ENCODE results near the gene IMMP2L. TPM values are rescaled to one million over a fixed set of nuclear protein-coding genes. Genes with fewer than 3 reads are reported as not detected.
"Not testable (repeated sequence)": the region's sequence is repeated elsewhere in the genome, so short reads cannot be mapped to it uniquely, and the experiment has no call there.

Gene IMMP2L
- total RNA-seq, 1 experiment from 2014 or later = 12.8 TPM

- DNase-seq = no peak
- no peak overlapping the region for H3K27ac ChIP-seq
- H3K9me3 ChIP-seq (replicated peaks) = no peaks in the 10 kb centered on the region
- no peaks in the 10 kb centered on the region for H3K36me3 ChIP-seq
- no peak overlapping the region for H3K4me3 ChIP-seq
- H3K27me3 ChIP-seq = no peaks in the 10 kb centered on the region
- H3K4me1 ChIP-seq = no peaks in the 10 kb centered on the region
These were observed 618.5 kb downstream of the IMMP2L start for GRCh38 chr7:110943701-110944345.

GRCh38 chr7:110941385-110941784 lies 620.9 kb downstream of the IMMP2L start:
- no peaks in the 10 kb centered on the region for H3K4me1 ChIP-seq

GRCh38 chr7:110940756-110941155 lies 621.5 kb downstream of the IMMP2L start:
- Histone ChIP-seq H3K27ac (no peak overlapping the region), H3K4me1 (no peaks in the 10 kb centered on the region), H3K36me3 (no peaks in the 10 kb centered on the region), H3K9me3 (replicated peaks) (no peaks in the 10 kb centered on the region), H3K4me3 (no peak overlapping the region), H3K27me3 (no peaks in the 10 kb centered on the region)
- no peak for DNase-seq

More at GRCh38 chr7:110941385-110941784, 620.9 kb downstream of the IMMP2L start:
- Histone ChIP-seq H3K27ac (no peak overlapping the region), H3K9me3 (replicated peaks) (no peaks in the 10 kb centered on the region), H3K4me3 (no peak overlapping the region), H3K27me3 (no peaks in the 10 kb centered on the region), H3K36me3 (no peaks in the 10 kb centered on the region)
- no peak for DNase-seq

GRCh38 chr7:110938165-110938564 lies 624.1 kb downstream of the IMMP2L start:
- no peak overlapping the region for H3K4me3 ChIP-seq
- no peaks in the 10 kb centered on the region for H3K36me3 ChIP-seq
- 0 out of 2 replicates have a peak, but pooled peaks cover 5% of the 10 kb centered on the region for H3K9me3 ChIP-seq (replicated peaks)
- no peaks in the 10 kb centered on the region for H3K4me1 ChIP-seq
- no peaks in the 10 kb centered on the region for H3K27me3 ChIP-seq
- no peak for DNase-seq
- H3K27ac ChIP-seq = no peak overlapping the region

GRCh38 chr7:110936665-110937064 lies 625.6 kb downstream of the IMMP2L start:
- H3K36me3 ChIP-seq; H3K9me3 ChIP-seq (replicated peaks); DNase-seq; H3K4me1 ChIP-seq; H3K4me3 ChIP-seq; H3K27me3 ChIP-seq; H3K27ac ChIP-seq: not testable (repeated sequence)

GRCh38 chr7:110929480-110930249 lies 632.6 kb downstream of the IMMP2L start:
- Histone ChIP-seq H3K27me3 (no peaks in the 10 kb centered on the region), H3K4me3 (no peak overlapping the region), H3K36me3 (no peaks in the 10 kb centered on the region), H3K9me3 (replicated peaks) (0 out of 2 replicates have a peak, but pooled peaks cover 5% of the 10 kb centered on the region), H3K27ac (no peak overlapping the region), H3K4me1 (no peaks in the 10 kb centered on the region)
- DNase-seq = no peak

- no peaks in the 10 kb centered on the region for H3K36me3 ChIP-seq
- no peaks in the 10 kb centered on the region for H3K27me3 ChIP-seq
- H3K4me3 ChIP-seq = no peak overlapping the region
- no peaks in the 10 kb centered on the region for H3K9me3 ChIP-seq (replicated peaks)
- no peak for DNase-seq
- H3K27ac ChIP-seq = no peak overlapping the region
- no peaks in the 10 kb centered on the region for H3K4me1 ChIP-seq
These were observed 639.4 kb downstream of the IMMP2L start for GRCh38 chr7:110922906-110923305.

GRCh38 chr7:110921595-110922151 lies 640.6 kb downstream of the IMMP2L start:
- H3K4me3 ChIP-seq = no peak overlapping the region
- DNase-seq = no peak
- no peak overlapping the region for H3K27ac ChIP-seq
- no peaks in the 10 kb centered on the region for H3K27me3 ChIP-seq
- no peaks in the 10 kb centered on the region for H3K9me3 ChIP-seq (replicated peaks)
- no peaks in the 10 kb centered on the region for H3K4me1 ChIP-seq
- H3K36me3 ChIP-seq = no peaks in the 10 kb centered on the region

GRCh38 chr7:110918949-110919548 lies 643.2 kb downstream of the IMMP2L start:
- H3K27ac ChIP-seq = no peak overlapping the region
- no peaks in the 10 kb centered on the region for H3K27me3 ChIP-seq
- H3K4me3 ChIP-seq = no peak overlapping the region
- no peak for DNase-seq
- H3K4me1 ChIP-seq = no peaks in the 10 kb centered on the region
- H3K36me3 ChIP-seq = no peaks in the 10 kb centered on the region
- H3K9me3 ChIP-seq (replicated peaks) = no peaks in the 10 kb centered on the region

GRCh38 chr7:110914263-110914662 lies 648.0 kb downstream of the IMMP2L start:
- no peaks in the 10 kb centered on the region for H3K36me3 ChIP-seq
- DNase-seq = no peak
- no peak overlapping the region for H3K4me3 ChIP-seq
- no peak overlapping the region for H3K27ac ChIP-seq
- no peaks in the 10 kb centered on the region for H3K9me3 ChIP-seq (replicated peaks)
- no peaks in the 10 kb centered on the region for H3K27me3 ChIP-seq
- H3K4me1 ChIP-seq = no peaks in the 10 kb centered on the region

GRCh38 chr7:110911632-110912031 lies 650.7 kb downstream of the IMMP2L start:
- Histone ChIP-seq H3K9me3 (replicated peaks) (no peaks in the 10 kb centered on the region), H3K36me3 (no peaks in the 10 kb centered on the region), H3K27ac (no peak overlapping the region), H3K27me3 (no peaks in the 10 kb centered on the region), H3K4me3 (no peak overlapping the region), H3K4me1 (no peaks in the 10 kb centered on the region)
- DNase-seq = no peak

GRCh38 chr7:110909117-110909516 lies 653.2 kb downstream of the IMMP2L start:
- no peak for DNase-seq
- no peaks in the 10 kb centered on the region for H3K36me3 ChIP-seq
- no peaks in the 10 kb centered on the region for H3K27me3 ChIP-seq
- H3K4me1 ChIP-seq = no peaks in the 10 kb centered on the region
- H3K27ac ChIP-seq = no peak overlapping the region
- no peaks in the 10 kb centered on the region for H3K9me3 ChIP-seq (replicated peaks)
- H3K4me3 ChIP-seq = no peak overlapping the region

GRCh38 chr7:110905773-110906566 lies 656.3 kb downstream of the IMMP2L start:
- Histone ChIP-seq H3K4me1 (no peaks in the 10 kb centered on the region), H3K4me3 (no peak overlapping the region), H3K36me3 (no peaks in the 10 kb centered on the region), H3K27ac (no peak overlapping the region), H3K9me3 (replicated peaks) (no peaks in the 10 kb centered on the region), H3K27me3 (no peaks in the 10 kb centered on the region)
- no peak for DNase-seq

- Histone ChIP-seq H3K4me1 (no peaks in the 10 kb centered on the region), H3K27me3 (no peaks in the 10 kb centered on the region), H3K27ac (no peak overlapping the region), H3K9me3 (replicated peaks) (0 out of 2 replicates have a peak, but pooled peaks cover 4% of the 10 kb centered on the region), H3K36me3 (no peaks in the 10 kb centered on the region), H3K4me3 (no peak overlapping the region)
- DNase-seq = no peak
These were observed 663.8 kb downstream of the IMMP2L start for GRCh38 chr7:110898516-110898915.

All from SJCRH30 (cell line).